GM12878 (cell line): ENCODE measurements around the gene NLRP5. TPM values are rescaled to one million over a fixed set of nuclear protein-coding genes. Genes with fewer than 3 reads are reported as not detected.

Experiments used
- ATAC-seq: fragments of 200-7000 bp; cut with Tn5 transposase; 3 replicates; pipeline ENCODE4 v1.9.1; 2020; ENCODE audit warnings: mild to moderate bottlenecking, moderate library complexity
- BruUV-seq: library from RNA; stranded (reverse); fragments of 400-500 nt; replicated peaks from 2 replicates; lab custom pipeline; 2021; lab: Mats Ljungman, UMichigan
- CTCF ChIA-PET: fragments of 300-600 bp; sonication (Branson Sonifier 250); formaldehyde crosslinking; extraction: SDS; loops from one replicate; lab custom pipeline; 2021; ENCODE audit warnings: inconsistent platforms; lab: Yijun Ruan, JAX
- POLR2A ChIA-PET: fragments of 350-600 bp; formaldehyde crosslinking; extraction: SDS; loops from one replicate; lab custom pipeline; 2021; ENCODE audit warnings: inconsistent platforms; lab: Charles Lee
- RAD21 ChIA-PET: fragments of 300-600 bp; sonication (Branson Sonifier 250); formaldehyde crosslinking; loops from one replicate; lab custom pipeline; 2023; ENCODE audit warnings: antibody characterized with exemption; ENCODE audit not compliant: unreplicated experiment; lab: Charles Lee
- SMC1A ChIA-PET: fragments of 300-600 bp; sonication (Branson Sonifier 250); formaldehyde crosslinking; loops from one replicate; lab custom pipeline; 2023; ENCODE audit not compliant: unreplicated experiment, uncharacterized antibody; lab: Charles Lee
- DNase-seq: peaks from one replicate; pipeline ENCODE4 v3.0.0-alpha.2; 2011; ENCODE audit warnings: low read depth, low spot score
- FAIRE-seq: peaks from 3 replicates; lab custom pipeline; 2011; peaks lifted over from hg19 to GRCh38; lab: Jason Lieb, UNC
- H2AFZ ChIP-seq: 2 replicates; pipeline ENCODE4 v1.6.0; 2011; ENCODE audit warnings: low read depth, low read length, control low read depth; ENCODE audit not compliant: control insufficient read depth
- H3K27ac ChIP-seq: 2 replicates; pipeline ENCODE4 v1.5.1; 2011; ENCODE audit warnings: control low read depth; ENCODE audit not compliant: control insufficient read depth, insufficient read depth
- H3K27me3 ChIP-seq, 2 experiments: replicated peaks in 1 of 2; 2 replicates each; pipeline versions ENCODE4 v1.6.0 to v1.6.1; 2011; ENCODE audit warnings: low read length in 1 of 2; ENCODE audit not compliant: control insufficient read depth in 2 of 2, insufficient read depth in 2 of 2
- H3K36me3 ChIP-seq, 2 experiments: 2 replicates each; pipeline ENCODE4 v1.5.1; 2011; ENCODE audit warnings: low read length in 1 of 2; ENCODE audit not compliant: control insufficient read depth in 2 of 2, insufficient read depth in 2 of 2
- H3K4me1 ChIP-seq: 2 replicates; pipeline ENCODE4 v1.6.1; 2011; ENCODE audit warnings: mild to moderate bottlenecking, low read length, moderate library complexity, mixed read lengths; ENCODE audit not compliant: control insufficient read depth, insufficient read depth
- H3K4me2 ChIP-seq: 2 replicates; pipeline ENCODE4 v1.6.0; 2011; ENCODE audit warnings: control low read depth; ENCODE audit not compliant: control insufficient read depth, insufficient read depth
- H3K4me3 ChIP-seq: fragments of 200-600 bp; sonication (generic); 2 replicates; pipeline ENCODE4 v1.5.1; 2016
- H3K79me2 ChIP-seq: 2 replicates; pipeline ENCODE4 v1.6.0; 2011; ENCODE audit warnings: low read length; ENCODE audit not compliant: control insufficient read depth, insufficient read depth
- H3K9ac ChIP-seq: 2 replicates; pipeline ENCODE4 v1.8.0; 2011; ENCODE audit warnings: low read length, control low read depth, mixed read lengths; ENCODE audit not compliant: control insufficient read depth, insufficient read depth
- H3K9me3 ChIP-seq: replicated peaks from 3 replicates; pipeline ENCODE4 v1.5.1; 2011; ENCODE audit warnings: mild to moderate bottlenecking, low read length; ENCODE audit not compliant: control insufficient read depth, insufficient read depth
- H4K20me1 ChIP-seq: 2 replicates; pipeline ENCODE4 v1.6.0; 2011; ENCODE audit not compliant: control insufficient read depth, insufficient read depth
- BMI1 ChIP-seq: fragments of 450-650 bp; IDR thresholded peaks from 2 replicates; pipeline ENCODE4 v1.6.1; 2016; ENCODE audit warnings: mild to moderate bottlenecking, moderate library complexity, borderline replicate concordance
- BRCA1 ChIP-seq: IDR thresholded peaks from 2 replicates; pipeline ENCODE4 v1.6.1; 2011; ENCODE audit warnings: low read depth, low read length, improper control_type of control experiment
- CHD2 ChIP-seq: IDR thresholded peaks from 2 replicates; pipeline ENCODE4 v1.6.1; 2011; ENCODE audit warnings: low read depth, low read length, improper control_type of control experiment, borderline replicate concordance
- EED ChIP-seq: sonication (generic); IDR thresholded peaks from 2 replicates; pipeline ENCODE4 v1.6.1; 2016; ENCODE audit warnings: antibody characterized with exemption, low read depth
- EP300 ChIP-seq, 2 experiments: fragments of 150-350 bp in 1 of 2; IDR thresholded peaks; 2 replicates each; pipeline ENCODE4 v1.6.1; 2011 to 2012; ENCODE audit warnings: low read depth in 2 of 2, low read length in 2 of 2, borderline replicate concordance in 1 of 2, improper control_type of control experiment in 1 of 2, inconsistent platforms in 1 of 2; ENCODE audit not compliant: control insufficient read depth in 1 of 2
- IKZF1 ChIP-seq: fragments of 450-650 bp; conservative IDR thresholded peaks from 2 replicates; pipeline ENCODE4 v1.6.1; 2017; ENCODE audit warnings: antibody characterized with exemption, mild to moderate bottlenecking
- POLR2AphosphoS2 ChIP-seq: IDR thresholded peaks from 2 replicates; pipeline ENCODE4 v1.6.1; 2011; ENCODE audit warnings: low read depth, mild to moderate bottlenecking, low read length, improper control_type of control experiment, moderate library complexity
- SUZ12 ChIP-seq: fragments of 200-600 bp; sonication (generic); IDR thresholded peaks from one replicate; pipeline ENCODE4 v1.6.1; 2018; ENCODE audit warnings: antibody characterized with exemption, mild to moderate bottlenecking; ENCODE audit not compliant: unreplicated experiment
- TARDBP ChIP-seq: IDR thresholded peaks from 2 replicates; pipeline ENCODE4 v1.6.1; 2016; ENCODE audit warnings: borderline replicate concordance
- ZSCAN29 ChIP-seq: fragments of 450-650 bp; IDR thresholded peaks from 2 replicates; pipeline ENCODE4 v1.6.1; 2017; ENCODE audit warnings: mild to moderate bottlenecking, moderate library complexity
- WGBS: methylation state at CpG from one replicate; pipeline ENCODE4 v1.1.6; 2016; ENCODE audit warnings: low lambda C conversion rate; ENCODE audit not compliant: insufficient replicate concordance, insufficient coverage; ENCODE audit errors: missing lambda C conversion rate; 5-methylcytosine and 5-hydroxymethylcytosine counted together
- in situ Hi-C: fragments of 300-500 bp; cut with MboI; formaldehyde crosslinking; loops from 9 replicates; pipeline ENCODE4 v1.14.3; 2018; ENCODE audit warnings: mixed read lengths
- intact Hi-C: fragments of 100-400 bp; cut with micrococcal nuclease; formaldehyde crosslinking; loops from one replicate; pipeline ENCODE4 v1.14.2; 2022; ENCODE audit not compliant: unreplicated experiment
- polyA plus RNA-seq, 11 experiments: library from polyadenylated mRNA; depleted of rRNA in 4 of 11; unstranded in 6 of 11; stranded (reverse) in 5 of 11; fragments of >200 nt; fragmentation: Nextera tagmentation in 4 of 11; fragmentation: Illumina TruSeq in 1 of 11; extraction: Ambion mirVana in 4 of 11; extraction: Trizol in 1 of 11; gene quantifications; 1 replicate in 1 of 11; 2 replicates in 10 of 11; pipeline versions ENCODE4 v1.2.1 to v1.2.3, GENCODE V29; 2011 to 2016; ENCODE audit warnings: inconsistent platforms in 2 of 11, missing spikeins in 2 of 11, low read depth in 1 of 11
- total RNA-seq, 4 experiments: library from RNA; depleted of rRNA in 3 of 4; stranded (reverse); fragments of >200 nt in 3 of 4; fragmentation: Illumina TruSeq in 1 of 4; extraction: Trizol in 1 of 4; gene quantifications; 2 replicates each; pipeline versions ENCODE4 v1.2.1 to v1.2.3, GENCODE V29; 2013 to 2021
- TF ChIP-seq, protein P1 (sequence below): fragments of 450-650 bp; IDR thresholded peaks from 2 replicates; pipeline ENCODE4 v1.6.1; 2017; ENCODE audit warnings: mild to moderate bottlenecking, moderate library complexity
- TF ChIP-seq, protein P2 (sequence below): fragments of 450-650 bp; formaldehyde crosslinking; IDR thresholded peaks from 2 replicates; pipeline ENCODE4 v1.5.0; 2022; ENCODE audit warnings: mild to moderate bottlenecking, missing genetic modification characterization
- TF ChIP-seq, protein P3 (sequence below): fragments of 450-650 bp; formaldehyde crosslinking; IDR thresholded peaks from 2 replicates; pipeline ENCODE4 v1.4.0; 2022; ENCODE audit warnings: mild to moderate bottlenecking, moderate library complexity

Gene NLRP5
- total and polyA plus RNA-seq, 10 of the 15 experiments (the other 5 are each of a cell fraction or from before 2014, with no cell fraction given) = 0.01 TPM; not detected in 9

DNA sequence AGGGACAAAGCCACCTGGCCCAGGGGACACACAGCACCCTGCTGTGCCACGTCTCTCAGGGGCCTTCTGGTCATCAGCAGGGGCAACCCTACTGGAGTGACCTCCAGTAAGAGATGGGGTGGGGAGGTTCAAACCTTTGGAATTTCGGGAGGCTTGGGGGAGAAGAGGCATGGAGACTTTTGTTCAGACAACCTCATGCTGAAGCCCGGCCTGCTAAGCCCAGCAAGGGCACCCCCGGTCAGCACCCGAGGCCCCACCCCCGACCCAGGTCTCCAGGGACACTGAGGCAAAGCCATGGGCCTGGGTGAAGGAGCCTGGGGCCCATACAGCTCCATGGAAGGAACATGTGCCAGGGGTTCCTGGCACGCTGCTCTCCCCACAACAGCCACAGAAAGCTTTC is 111.2 kb downstream of the NLRP5 start:
- FAIRE-seq (no peak), ATAC-seq (no peak), DNase-seq (no peak)
- ChIA-PET SMC1A (no interaction called here), CTCF (no interaction called here), RAD21 (no interaction called here), POLR2A (no interaction called here)
- Histone ChIP-seq H3K79me2 (no peaks in the 10 kb centered on the region; the same call in 1 of the 2 replicates), H4K20me1 (no peaks in the 10 kb centered on the region), H3K36me3 (peaks cover 7 to 23% of the 10 kb centered on the region in 2 experiments; a peak in 3 of 4 replicates), H3K27me3 (no peaks in the 10 kb centered on the region), H3K9ac (no peak overlapping the region), H2AFZ (no peak overlapping the region), H3K27ac (no peak overlapping the region), H3K4me3 (no peak overlapping the region), H3K9me3 (peaks cover 9% of the 10 kb centered on the region; the same call in 2 of the 3 replicates), H3K4me1 (no peaks in the 10 kb centered on the region), H3K4me2 (no peak overlapping the region)
- intact Hi-C loops (no loop called here), in situ Hi-C loops (no loop called here)
- BruUV-seq = no TSS peak
- WGBS = 87% methylated on average over 7 of the region's 7 CpGs
- no peak for TF ChIP-seq POLR2AphosphoS2
- no peak for TF ChIP-seq TARDBP
- TF ChIP-seq BMI1 = no peak
- no peak for TF ChIP-seq EP300 (IDR thresholded peaks at IDR 0.05; ENCODE audit: borderline replicate concordance in 1 of 2, control insufficient read depth in 1 of 2, low read depth in 2 of 2, low read length in 2 of 2)
- TF ChIP-seq BRCA1 = no peak
- TF ChIP-seq, protein P1, sequence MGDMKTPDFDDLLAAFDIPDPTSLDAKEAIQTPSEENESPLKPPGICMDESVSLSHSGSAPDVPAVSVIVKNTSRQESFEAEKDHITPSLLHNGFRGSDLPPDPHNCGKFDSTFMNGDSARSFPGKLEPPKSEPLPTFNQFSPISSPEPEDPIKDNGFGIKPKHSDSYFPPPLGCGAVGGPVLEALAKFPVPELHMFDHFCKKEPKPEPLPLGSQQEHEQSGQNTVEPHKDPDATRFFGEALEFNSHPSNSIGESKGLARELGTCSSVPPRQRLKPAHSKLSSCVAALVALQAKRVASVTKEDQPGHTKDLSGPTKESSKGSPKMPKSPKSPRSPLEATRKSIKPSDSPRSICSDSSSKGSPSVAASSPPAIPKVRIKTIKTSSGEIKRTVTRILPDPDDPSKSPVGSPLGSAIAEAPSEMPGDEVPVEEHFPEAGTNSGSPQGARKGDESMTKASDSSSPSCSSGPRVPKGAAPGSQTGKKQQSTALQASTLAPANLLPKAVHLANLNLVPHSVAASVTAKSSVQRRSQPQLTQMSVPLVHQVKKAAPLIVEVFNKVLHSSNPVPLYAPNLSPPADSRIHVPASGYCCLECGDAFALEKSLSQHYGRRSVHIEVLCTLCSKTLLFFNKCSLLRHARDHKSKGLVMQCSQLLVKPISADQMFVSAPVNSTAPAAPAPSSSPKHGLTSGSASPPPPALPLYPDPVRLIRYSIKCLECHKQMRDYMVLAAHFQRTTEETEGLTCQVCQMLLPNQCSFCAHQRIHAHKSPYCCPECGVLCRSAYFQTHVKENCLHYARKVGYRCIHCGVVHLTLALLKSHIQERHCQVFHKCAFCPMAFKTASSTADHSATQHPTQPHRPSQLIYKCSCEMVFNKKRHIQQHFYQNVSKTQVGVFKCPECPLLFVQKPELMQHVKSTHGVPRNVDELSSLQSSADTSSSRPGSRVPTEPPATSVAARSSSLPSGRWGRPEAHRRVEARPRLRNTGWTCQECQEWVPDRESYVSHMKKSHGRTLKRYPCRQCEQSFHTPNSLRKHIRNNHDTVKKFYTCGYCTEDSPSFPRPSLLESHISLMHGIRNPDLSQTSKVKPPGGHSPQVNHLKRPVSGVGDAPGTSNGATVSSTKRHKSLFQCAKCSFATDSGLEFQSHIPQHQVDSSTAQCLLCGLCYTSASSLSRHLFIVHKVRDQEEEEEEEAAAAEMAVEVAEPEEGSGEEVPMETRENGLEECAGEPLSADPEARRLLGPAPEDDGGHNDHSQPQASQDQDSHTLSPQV = no peak
- no peak for TF ChIP-seq SUZ12
- TF ChIP-seq IKZF1 = no peak
- TF ChIP-seq, protein P2, sequence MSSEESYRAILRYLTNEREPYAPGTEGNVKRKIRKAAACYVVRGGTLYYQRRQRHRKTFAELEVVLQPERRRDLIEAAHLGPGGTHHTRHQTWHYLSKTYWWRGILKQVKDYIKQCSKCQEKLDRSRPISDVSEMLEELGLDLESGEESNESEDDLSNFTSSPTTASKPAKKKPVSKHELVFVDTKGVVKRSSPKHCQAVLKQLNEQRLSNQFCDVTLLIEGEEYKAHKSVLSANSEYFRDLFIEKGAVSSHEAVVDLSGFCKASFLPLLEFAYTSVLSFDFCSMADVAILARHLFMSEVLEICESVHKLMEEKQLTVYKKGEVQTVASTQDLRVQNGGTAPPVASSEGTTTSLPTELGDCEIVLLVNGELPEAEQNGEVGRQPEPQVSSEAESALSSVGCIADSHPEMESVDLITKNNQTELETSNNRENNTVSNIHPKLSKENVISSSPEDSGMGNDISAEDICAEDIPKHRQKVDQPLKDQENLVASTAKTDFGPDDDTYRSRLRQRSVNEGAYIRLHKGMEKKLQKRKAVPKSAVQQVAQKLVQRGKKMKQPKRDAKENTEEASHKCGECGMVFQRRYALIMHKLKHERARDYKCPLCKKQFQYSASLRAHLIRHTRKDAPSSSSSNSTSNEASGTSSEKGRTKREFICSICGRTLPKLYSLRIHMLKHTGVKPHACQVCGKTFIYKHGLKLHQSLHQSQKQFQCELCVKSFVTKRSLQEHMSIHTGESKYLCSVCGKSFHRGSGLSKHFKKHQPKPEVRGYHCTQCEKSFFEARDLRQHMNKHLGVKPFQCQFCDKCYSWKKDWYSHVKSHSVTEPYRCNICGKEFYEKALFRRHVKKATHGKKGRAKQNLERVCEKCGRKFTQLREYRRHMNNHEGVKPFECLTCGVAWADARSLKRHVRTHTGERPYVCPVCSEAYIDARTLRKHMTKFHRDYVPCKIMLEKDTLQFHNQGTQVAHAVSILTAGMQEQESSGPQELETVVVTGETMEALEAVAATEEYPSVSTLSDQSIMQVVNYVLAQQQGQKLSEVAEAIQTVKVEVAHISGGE (CRISPR knock-in tag) = no peak
- TF ChIP-seq EED = no peak
- TF ChIP-seq ZSCAN29 = no peak
- TF ChIP-seq, protein P3, sequence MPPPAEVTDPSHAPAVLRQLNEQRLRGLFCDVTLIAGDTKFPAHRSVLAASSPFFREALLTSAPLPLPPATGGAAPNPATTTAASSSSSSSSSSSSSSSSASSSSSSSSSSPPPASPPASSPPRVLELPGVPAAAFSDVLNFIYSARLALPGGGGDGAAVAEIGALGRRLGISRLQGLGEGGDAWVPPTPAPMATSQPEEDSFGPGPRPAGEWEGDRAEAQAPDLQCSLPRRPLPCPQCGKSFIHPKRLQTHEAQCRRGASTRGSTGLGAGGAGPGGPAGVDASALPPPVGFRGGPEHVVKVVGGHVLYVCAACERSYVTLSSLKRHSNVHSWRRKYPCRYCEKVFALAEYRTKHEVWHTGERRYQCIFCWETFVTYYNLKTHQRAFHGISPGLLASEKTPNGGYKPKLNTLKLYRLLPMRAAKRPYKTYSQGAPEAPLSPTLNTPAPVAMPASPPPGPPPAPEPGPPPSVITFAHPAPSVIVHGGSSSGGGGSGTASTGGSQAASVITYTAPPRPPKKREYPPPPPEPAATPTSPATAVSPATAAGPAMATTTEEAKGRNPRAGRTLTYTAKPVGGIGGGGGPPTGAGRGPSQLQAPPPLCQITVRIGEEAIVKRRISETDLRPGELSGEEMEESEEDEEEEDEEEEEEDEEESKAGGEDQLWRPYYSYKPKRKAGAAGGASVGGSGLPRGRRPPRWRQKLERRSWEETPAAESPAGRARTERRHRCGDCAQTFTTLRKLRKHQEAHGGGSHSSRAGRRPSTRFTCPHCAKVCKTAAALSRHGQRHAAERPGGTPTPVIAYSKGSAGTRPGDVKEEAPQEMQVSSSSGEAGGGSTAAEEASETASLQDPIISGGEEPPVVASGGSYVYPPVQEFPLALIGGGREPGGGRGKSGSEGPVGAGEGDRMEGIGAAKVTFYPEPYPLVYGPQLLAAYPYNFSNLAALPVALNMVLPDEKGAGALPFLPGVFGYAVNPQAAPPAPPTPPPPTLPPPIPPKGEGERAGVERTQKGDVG (CRISPR knock-in tag) = no peak
- no peak for TF ChIP-seq CHD2
